HG03060 (cell line): ENCODE measurements around the gene DENND11.

Source experiments
- ATAC-seq: cut with Tn5 transposase; IDR thresholded peaks from one replicate; pipeline ENCODE4 v1.9.1; 2021; ENCODE audit warnings: low read depth, moderate number of reproducible peaks; ENCODE audit not compliant: unreplicated experiment

DENND11 gene, protein sequence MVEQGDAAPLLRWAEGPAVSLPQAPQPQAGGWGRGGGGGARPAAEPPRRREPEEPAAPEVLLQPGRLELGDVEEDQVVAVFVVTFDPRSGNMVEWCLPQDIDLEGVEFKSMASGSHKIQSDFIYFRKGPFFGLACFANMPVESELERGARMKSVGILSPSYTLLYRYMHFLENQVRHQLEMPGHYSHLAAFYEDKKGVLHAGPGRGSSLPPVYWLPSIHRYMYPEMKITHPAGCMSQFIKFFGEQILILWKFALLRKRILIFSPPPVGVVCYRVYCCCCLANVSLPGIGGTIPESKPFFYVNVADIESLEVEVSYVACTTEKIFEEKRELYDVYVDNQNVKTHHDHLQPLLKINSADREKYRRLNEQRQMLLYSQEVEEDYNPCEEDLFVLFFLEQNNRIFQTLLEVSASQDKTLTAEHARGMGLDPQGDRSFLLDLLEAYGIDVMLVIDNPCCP

DNA sequence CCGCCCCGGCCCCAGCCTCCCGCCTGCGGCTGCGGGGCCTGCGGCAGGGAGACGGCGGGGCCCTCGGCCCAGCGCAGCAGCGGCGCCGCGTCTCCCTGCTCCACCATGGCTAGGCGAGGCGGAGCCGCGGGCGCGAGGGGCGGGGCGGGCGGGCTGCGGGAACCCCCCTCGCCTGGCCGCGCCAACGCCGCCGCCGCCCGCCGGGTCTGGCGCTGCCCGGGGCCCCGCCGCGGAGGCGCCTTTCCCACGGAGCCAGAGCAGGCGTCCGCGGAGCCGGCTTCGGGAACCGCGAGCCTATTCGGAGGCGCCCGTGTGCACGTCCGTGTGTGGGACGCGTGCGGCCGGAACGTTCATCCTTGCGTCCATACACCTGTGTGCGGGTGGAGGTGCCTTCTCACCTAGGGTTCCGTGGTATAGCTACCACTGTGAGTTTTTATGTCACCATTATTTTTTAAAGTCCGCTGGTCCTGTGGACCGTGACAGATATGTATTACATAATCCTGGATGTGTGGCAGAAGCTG is at the start of gene DENND11:
Gene DENND11, minus strand, starts transcription at position 120 of the 521 bp plus-strand sequence. Its CDS starts 13 bp downstream, at position 107.
- ATAC-seq: no peak

DNA sequence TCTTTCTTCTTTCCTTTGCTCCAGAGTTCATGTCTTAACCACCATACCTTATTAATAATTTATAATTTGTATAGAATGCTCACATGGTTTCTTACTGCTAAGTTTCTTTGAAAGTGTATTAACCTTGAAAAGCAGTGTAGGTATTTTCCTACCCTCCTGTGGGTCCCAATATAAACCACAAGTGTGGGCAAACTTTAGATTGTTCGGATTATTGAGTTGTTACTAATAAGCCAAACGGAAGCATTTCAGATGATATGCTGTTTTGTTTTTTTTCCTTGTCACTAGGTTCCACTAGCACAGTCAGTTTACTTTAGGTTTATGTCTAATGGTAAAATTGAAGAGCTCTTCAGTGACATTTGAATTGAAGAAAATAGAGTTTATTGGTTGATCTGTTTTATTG is 46.4 kb upstream of the DENND11 start:
- no peak for ATAC-seq

DNA sequence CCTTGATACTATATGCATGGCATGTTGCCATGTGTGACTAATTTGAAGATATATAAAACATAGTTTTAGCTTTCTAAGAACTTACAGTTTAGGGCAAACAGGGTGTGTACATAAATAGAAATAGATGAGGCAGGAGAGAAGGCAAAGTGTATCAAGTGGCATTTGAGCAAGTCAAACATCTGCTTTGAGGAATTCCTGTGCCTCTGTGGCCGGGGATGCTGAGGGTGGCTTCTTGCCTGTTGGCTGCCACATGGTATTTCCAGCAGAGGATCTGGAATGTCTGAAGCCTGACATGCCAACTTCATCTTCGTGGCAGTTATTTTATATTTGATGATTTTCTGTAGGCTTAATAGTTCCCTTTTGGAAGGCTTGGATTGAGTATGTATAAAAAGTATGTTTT is 42.2 kb upstream of the DENND11 start:
- no peak for ATAC-seq

DNA sequence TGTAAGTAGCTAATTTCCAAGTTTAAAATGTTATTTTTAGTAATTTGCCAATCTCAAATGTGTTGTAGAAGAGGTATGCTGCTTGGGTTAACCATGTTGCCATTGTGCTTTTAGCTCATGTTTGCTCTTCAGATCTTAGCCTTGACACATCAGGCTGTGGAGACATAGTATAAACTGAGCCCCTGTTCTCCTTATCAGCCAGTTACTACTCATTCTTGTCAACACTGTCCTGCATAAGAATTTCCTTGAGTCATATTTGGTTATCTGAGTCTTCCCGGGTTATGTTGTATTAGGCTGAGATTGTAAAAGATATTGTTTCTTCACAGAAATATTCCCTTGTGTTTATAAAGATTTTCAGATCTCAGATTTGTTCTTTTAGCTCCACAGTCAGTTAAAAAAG is 40.3 kb upstream of the DENND11 start:
- ATAC-seq: no peak

DNA sequence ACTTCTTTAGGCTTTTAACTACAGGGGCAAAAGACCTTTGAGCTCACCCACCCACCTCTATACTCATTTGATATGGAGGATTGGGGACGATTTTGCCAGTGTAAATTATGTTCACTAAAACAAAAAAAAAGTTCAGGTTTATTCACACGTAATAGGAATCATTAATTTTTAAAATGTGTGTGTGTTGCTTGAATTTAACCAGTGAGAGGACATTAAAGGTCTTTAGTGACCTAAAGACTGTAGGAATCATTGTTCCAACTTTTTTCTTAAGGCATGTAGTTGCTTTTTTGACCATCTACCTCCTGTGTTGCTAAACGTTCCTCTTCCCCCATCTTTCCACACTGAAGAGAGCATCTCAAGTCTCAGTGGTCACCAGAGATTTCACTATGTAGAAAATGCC is 37.3 kb upstream of the DENND11 start:
- no peak for ATAC-seq

DNA sequence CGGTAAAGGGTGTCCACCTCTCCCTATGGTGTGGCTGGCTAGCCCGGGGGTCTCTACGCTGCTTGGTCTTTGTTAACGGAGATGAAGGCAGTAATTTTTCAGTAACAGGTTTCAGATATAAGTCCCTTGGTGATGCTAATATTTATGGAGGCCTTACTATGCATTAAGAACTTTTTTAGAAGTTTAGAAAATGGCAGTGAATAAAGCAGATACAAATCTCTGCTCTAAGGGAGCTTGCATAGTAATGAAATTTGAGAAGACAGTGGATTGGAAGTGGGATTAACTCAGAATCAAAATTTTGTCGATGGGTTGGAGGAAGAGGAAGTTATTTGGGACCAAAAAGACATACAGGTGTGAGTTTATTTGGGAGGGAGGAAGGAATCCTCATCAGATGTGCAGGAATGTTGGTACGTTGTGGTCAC is 36.6 kb upstream of the DENND11 start:
- no peak for ATAC-seq

DNA sequence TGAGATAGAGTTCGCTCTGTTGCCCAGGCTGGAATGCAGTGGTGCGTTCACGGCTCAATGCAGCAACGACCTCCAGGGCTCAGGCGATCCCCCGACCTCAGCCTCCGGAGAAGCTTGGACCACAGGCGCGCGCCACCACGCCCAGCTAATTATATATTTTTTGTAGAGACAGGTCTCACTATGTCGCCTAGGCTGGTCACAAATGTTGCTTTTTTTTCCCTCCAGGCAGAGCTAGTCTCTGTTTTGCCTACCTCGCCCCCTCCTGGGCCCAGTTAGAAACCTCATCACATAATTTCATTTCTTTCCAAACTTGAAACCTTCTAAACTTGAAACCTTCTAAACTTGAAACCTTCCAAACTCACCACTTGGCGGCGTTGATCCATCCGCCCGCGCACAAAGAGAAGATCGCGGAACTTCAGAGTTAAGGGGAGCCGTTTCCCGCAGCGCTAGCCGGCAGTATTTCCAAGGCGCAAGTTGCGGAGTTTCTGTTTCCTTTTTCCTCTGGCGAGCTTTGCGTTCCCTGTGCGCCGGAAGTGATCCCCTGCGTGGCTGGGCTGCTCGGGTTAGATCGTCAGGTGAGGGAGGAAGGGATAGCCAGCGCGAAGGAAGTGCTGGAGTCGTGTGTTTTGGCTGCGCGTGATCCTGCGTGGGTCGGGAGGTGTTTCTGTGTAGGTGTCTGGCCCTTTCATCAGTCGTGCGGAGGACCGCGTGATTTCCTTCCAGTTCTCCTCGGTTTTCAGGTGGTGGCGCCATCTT is 36.0 kb upstream of the DENND11 start, which contains the start of gene SSBP1:
Gene SSBP1, plus strand, starts transcription at position 523 of the 756 bp plus-strand sequence. CDS start 809 bp downstream, outside the sequence.
- peak; percentile 93 for ATAC-seq

DNA sequence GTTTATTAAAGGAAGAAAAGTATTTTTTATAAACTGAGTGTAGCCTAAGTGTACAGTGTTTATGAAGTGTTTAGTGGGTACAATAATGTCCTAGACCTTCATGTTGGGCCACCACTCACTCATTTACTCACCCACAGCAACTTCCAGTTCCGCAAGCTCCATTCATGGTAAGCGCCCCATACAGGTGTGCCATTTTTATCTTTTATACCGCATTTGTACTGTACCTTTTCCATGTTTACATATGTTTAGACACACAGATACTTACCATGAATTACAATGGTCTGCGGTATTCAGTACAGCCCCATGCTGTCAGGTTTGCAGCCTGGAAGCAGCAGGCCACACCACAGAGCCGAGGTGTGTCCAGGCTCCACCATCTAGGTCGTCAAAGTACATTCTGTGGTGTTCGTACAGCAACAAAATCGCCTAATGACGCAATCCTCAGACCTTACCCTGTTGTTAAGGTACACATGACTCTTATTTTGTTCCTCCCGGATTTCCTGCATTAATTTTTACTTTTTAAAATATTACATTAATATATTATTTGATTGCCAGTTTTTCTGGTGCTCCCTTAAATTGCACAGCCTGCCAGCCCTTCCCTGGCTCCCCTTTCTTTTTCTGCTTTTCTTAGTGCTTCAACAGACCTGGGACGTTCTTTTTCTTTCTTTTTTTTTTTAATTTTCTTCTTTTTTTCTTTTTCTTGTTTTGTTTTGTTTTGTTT is 35.3 kb upstream of the DENND11 start:
- no peak for ATAC-seq

DNA sequence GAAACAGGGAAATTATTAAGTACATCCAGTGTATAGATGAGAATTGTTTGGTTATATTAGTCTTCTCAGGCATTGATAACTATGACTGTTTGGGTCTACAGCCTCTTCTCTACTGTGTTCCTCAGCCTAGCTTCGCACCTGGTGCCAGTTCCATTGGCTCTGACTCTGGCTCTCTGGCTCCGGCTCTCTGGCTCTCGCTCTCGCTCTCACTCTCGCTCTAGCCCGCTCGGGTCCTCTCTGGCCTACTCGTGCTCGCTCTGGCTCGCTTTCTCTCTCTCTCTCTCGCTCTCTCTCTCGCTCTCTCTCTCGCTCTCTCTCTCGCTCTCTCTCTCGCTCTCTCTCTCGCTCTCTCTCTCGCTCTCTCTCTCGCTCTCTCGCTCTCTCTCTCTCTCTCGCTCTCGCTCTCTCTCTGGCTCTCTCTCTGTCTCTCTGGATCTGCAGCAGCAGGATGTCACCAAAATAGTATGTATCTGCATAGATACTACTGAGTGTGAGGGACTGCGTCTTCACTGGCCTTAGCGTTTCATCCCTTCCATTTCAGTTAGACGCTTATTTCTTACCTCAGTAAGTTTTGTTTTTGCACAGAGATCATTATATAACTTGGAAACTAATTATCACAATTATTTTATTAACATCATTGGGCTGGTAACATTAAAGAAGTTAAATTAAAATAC is 29.6 kb upstream of the DENND11 start:
- ATAC-seq: no peak

DNA sequence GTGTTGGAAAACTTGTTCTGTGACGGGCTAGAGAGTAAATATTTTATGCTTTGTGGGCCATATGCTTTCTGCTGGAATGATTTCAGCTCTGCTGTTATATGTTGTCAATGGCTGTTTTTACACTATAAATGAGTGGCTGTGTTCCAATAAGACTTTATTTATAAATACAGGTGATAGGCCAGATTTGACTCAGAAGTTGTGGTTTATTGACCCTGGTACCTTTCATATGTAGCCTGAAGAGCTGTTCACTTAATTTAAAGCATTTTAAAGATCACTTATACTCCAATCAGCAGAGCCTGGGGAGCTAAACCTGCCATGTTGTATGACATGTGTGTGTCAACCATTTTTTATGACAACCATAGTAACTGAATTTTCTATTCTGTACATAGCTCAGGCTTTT is 27.1 kb upstream of the DENND11 start:
- ATAC-seq: no peak

DNA sequence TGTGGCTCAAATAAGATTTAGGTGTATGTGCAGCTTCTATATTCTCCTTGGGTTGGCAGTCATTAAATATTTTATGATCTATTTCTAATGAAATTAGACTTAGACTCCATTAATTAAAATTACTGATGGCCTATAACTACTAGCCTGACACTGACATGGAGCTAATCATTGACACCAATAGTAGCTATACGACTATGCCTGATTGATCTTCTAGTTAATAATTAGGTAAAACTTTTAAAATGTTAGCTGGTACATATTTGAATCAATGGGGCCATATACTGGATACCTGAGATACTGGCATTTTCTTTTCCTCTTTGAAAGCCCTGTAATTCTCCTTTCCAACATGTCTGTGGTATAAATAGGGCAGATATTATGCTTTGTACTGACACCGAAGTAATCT is 20.6 kb upstream of the DENND11 start:
- no peak for ATAC-seq

DNA sequence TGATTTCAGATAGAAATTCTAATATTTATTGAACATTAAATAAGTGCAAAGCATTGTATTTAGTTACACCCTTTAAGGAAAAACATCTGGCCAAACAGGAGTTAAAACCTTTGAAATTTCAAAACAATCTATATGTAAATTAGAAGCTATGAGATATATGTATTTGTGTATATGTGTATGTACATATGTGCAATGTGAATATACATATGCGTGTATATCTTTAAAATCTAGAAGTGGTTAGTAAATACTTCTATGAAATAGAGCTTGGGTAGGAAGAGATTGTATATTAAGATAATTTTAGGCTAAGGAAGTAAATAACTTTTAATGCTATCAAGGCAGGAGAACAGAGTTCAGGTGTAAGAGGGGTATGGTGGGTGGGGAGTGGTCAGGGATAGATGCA is 15.5 kb upstream of the DENND11 start:
- no peak for ATAC-seq

DNA sequence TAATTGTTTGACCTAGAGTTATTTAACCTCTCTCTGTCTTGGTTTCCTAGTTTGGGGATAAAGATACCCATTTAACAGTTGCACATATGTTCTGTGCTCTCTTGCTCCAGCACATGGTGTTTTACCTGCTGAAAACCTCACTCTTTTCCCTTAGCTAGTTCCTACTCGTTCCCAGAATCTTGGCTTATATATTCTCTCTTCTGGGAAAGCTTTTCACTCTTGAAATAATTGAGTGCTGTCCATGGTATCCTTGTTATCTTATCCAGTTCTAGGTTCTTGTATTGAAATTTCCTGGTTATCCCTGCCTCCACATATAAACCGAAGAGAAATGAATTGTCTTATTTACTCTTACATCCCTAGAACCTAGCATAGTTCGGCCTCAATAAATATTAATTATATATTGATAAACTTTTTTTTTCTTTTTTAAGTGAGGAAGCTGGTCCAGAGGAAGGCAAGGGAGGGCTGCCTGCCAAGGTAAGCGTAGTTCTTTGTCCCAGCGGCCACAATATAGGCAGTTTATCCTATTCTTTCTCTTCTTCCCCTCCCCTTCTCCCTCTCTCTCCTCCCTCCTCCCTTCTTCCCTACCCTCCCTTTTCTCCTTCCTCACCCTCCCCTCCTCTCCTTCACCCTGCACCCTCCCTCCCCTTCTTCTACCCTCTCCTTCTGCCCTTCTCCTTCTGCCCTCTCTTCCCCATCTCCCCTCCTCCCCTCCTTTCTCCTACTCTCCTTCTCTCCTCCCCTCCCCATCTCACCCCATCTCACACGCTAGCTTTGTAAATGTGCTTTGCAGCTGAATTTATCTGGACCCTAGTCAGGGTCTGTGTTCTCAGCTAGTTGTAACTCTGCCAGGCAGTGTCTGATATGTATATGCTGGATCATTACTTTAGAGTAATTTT is 14.1 kb upstream of the DENND11 start:
- no peak for ATAC-seq

DNA sequence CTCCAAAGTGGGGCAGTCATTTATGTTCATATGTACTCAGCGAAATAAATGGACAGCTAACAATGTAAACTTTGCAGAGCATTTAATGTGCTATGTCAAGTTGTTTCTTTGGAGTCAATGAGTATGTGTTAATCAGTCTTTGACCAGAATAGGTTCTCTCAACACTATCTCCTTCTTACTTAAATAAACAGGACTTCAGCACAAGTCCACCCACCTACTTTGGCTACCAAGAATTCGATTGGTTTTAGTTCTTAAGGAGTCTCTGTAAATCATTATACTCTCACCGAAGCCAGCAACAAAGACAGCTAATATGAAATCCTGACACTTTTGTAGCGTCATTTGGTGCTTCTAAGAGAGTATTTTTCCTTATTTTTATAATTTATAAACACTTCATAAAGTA is 13.1 kb upstream of the DENND11 start:
- ATAC-seq: no peak

DNA sequence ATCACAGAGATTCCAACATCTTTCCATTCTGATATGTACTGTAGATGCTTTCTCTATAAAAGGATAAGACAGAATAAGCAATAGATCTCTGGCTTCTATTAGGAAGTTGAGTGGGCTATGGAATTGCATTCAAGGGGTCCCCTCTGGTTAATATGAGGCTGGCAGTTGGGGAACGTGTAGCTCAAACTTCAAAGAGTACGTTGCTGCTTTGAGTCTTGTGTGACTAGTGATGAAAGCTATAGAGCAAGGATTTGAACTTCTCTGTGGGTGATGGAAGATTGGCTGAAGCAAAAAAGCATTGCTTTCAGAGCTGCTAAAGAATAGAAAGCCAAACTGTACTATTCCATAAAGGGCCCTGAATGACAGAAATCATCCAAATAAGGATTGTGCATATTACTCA is 12.6 kb upstream of the DENND11 start:
- no peak for ATAC-seq

DNA sequence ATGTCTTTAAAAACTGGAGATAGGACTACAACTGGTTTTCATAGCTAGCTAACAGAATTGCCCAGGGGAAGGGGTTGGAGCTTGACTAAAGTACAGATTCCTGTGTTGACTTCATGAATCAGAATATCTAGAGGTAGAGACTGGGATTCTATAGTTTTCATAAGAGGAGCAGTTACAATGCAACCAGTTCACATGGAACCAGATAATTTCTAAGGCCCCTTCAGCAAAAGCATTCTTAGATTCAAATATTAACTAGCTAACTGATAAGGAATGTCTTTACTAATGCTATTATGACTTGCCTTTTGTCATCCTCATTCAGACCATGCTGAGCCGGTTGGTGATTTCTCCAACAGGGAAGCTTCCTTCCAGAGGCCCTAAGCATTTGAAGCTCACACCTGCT is 11.9 kb upstream of the DENND11 start:
- ATAC-seq: no peak

DNA sequence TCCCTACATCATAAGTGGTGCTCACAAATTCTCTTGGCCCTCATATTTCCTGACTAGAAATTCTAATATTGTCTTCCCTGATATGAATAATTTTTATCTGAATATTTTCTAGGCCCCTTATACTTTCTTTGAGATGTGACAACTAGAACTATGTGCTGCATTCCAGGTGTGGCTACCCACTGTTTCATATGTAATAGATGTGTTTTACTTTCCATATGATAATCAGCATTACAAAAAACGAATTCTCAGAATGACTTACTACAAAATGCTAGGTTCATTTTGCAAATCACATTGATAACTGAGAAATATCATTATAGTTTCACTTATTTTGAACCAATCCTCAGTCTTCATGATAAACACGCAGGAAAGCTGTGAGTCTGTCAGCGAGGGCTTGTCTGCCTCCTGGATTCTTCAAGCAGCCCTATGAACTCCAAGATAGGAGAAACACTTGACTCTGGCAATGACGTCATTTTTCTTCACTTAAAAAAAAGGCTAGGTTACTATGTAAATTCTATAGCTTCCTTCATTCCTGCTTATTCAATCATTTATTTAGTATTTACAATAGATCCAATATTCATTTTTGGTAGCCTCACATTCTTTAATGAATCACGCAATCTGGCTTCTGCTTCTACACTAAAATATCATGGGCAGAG is 10.8 kb upstream of the DENND11 start:
- ATAC-seq: no peak

DNA sequence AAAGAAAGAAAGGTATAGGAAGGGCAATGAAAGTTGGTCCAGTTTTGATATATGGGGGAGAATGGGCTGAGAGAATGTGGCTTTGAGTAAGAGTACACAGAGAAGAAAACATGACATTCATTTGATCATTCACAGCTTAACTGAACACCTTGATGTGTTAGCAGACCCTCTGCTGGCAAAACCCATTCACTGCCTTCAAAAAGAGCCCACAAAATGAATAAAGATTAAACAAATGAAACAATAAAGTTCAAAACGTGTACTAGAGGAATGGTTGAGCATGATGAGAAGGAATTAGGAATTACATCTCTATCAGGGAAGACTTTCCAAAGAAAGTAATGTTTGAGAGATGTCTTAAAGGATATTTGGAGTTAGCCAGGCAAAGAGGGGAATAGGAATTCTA is 8.3 kb upstream of the DENND11 start:
- no peak for ATAC-seq

DNA sequence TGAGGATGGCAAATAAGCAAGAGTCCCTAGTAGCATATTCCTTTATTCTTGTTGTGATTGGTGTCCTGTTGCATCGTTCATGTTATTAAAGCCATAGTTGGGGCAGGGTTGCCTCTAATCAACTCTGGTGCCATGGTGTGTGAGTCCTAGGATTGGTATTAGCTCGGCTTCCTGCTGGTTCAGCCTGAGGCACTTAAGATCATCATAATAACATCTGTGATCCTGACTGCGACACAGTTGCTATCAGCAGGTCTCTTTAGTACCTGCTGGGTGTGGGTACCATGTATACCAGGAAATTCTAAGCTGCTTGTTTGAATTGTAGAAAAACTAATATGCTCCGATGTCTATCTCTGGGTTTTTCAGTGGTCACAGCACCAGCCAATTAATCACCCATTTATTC is 7.8 kb upstream of the DENND11 start:
- no peak for ATAC-seq
